ENCODE results near the gene AKAP13. TPM values are rescaled to one million over a fixed set of nuclear protein-coding genes. Genes with fewer than 3 reads are reported as not detected.

The AKAP13 gene
- polyA plus RNA-seq, 2 of the 4 experiments (the other 2 are of a cell fraction) = 20.4 to 28.8 TPM

- TF ChIP-seq, protein P1, sequence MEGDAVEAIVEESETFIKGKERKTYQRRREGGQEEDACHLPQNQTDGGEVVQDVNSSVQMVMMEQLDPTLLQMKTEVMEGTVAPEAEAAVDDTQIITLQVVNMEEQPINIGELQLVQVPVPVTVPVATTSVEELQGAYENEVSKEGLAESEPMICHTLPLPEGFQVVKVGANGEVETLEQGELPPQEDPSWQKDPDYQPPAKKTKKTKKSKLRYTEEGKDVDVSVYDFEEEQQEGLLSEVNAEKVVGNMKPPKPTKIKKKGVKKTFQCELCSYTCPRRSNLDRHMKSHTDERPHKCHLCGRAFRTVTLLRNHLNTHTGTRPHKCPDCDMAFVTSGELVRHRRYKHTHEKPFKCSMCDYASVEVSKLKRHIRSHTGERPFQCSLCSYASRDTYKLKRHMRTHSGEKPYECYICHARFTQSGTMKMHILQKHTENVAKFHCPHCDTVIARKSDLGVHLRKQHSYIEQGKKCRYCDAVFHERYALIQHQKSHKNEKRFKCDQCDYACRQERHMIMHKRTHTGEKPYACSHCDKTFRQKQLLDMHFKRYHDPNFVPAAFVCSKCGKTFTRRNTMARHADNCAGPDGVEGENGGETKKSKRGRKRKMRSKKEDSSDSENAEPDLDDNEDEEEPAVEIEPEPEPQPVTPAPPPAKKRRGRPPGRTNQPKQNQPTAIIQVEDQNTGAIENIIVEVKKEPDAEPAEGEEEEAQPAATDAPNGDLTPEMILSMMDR (IDR thresholded peaks at IDR 0.05) = no peak
- TF ChIP-seq ZFP36 (IDR thresholded peaks at IDR 0.05; ENCODE audit: borderline replicate concordance, partially characterized antibody) = no peak
- TF ChIP-seq CBX8 (IDR thresholded peaks at IDR 0.05) = no peak
- no peak for TF ChIP-seq POLR2AphosphoS2 (conservative IDR thresholded peaks at IDR 0.05; ENCODE audit: low read length)
- no peak for TF ChIP-seq ZNF302 (CRISPR knock-in tag; IDR thresholded peaks at IDR 0.05)
- no peak for TF ChIP-seq E2F6 (IDR thresholded peaks at IDR 0.05; ENCODE audit: borderline replicate concordance, low read depth)
- no peak for TF ChIP-seq TFCP2L1 (CRISPR knock-in tag; IDR thresholded peaks at IDR 0.05)
- TF ChIP-seq PHF8 (IDR thresholded peaks at IDR 0.05; ENCODE audit: borderline replicate concordance, low read depth) = no peak
- ATAC-seq (no peak), DNase-seq (ENCODE audit: low read depth in 1 of 2, low spot score in 1 of 2) (no peak), FAIRE-seq (no peak)
- Histone ChIP-seq H3K4me1 (peaks cover 19% of the 10 kb centered on the region), H3K9me3 (no peaks in the 10 kb centered on the region), H3K27ac (no peak overlapping the region), H3K4me3 (no peak overlapping the region), H3K4me2 (no peak overlapping the region)
- WGBS (ENCODE audit: missing lambda C conversion rate) = 96% methylated on average over 7 of the region's 7 CpGs
- ChIA-PET CTCF (interaction anchor here (1.0 to 2.3 kb wide), 6 partner anchors 9 to 54 kb away, joined by 3 to 6 read pairs (median 4); no protein-coding TSS in a partner anchor), POLR2A (no interaction called here)
Observed at GRCh38 chr15:85559530-85559929, 179.1 kb downstream of the AKAP13 start.

DNA sequence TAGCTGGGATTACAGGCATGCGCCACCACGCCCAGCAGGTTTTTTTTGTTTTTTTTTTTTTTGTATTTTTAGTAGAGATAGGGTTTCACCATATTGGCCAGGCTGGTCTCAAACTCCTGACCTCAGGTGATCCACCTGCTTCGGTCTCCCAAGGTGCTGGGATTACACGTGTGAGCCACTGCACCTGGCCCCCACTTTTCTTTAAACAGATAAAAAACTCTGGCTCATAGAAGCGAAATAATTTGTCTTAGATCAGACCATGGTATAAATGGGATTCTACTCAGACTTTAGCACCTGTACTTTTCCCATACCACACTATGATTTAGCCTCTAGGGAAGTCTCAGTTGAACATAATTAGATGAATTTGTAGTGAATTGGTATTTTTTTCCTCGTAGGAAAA, 182.4 kb downstream of the AKAP13 start:
- POLR2A ChIA-PET = no interaction called here
- FAIRE-seq (no peak), ATAC-seq (no peak; a peak in 1 of 6 replicates), DNase-seq (ENCODE audit: low read depth in 1 of 2, low spot score in 1 of 2) (no peak)
- CTCF ChIA-PET = no interaction called here
- TF ChIP-seq, protein P2, sequence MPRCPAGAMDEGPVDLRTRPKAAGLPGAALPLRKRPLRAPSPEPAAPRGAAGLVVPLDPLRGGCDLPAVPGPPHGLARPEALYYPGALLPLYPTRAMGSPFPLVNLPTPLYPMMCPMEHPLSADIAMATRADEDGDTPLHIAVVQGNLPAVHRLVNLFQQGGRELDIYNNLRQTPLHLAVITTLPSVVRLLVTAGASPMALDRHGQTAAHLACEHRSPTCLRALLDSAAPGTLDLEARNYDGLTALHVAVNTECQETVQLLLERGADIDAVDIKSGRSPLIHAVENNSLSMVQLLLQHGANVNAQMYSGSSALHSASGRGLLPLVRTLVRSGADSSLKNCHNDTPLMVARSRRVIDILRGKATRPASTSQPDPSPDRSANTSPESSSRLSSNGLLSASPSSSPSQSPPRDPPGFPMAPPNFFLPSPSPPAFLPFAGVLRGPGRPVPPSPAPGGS (IDR thresholded peaks at IDR 0.05) = no peak
- TF ChIP-seq NPAS2 (CRISPR knock-in tag; IDR thresholded peaks at IDR 0.05; ENCODE audit: borderline replicate concordance) (no peak), PHF8 (IDR thresholded peaks at IDR 0.05; ENCODE audit: borderline replicate concordance, low read depth) (no peak), EP300 (IDR thresholded peaks at IDR 0.05) (no peak), HOXA7 (CRISPR knock-in tag; IDR thresholded peaks at IDR 0.05) (no peak), ZNF302 (CRISPR knock-in tag; IDR thresholded peaks at IDR 0.05) (no peak), TP53 (CRISPR knock-in tag; IDR thresholded peaks at IDR 0.05) (no peak), TFCP2L1 (CRISPR knock-in tag; IDR thresholded peaks at IDR 0.05) (no peak), RARB (CRISPR knock-in tag; IDR thresholded peaks at IDR 0.05) (no peak)
- H3K4me3 ChIP-seq = no peak overlapping the region
- peaks cover 29% of the 10 kb centered on the region for H3K4me1 ChIP-seq
- no peaks in the 10 kb centered on the region for H3K9me3 ChIP-seq
- 88% methylated on average over 6 of the region's 6 CpGs for WGBS (ENCODE audit: missing lambda C conversion rate)
- H3K4me2 ChIP-seq = peak overlapping the region; percentile 73
- H3K27ac ChIP-seq = peak overlapping the region; percentile 70; a peak in 5 of 6 replicates

- peak in 1 of 2 experiments; percentile 65 for DNase-seq (ENCODE audit: low read depth in 1 of 2, low spot score in 1 of 2)
- peak; percentile 68 to 89; a peak in 5 of 6 replicates for ATAC-seq
- Histone ChIP-seq H3K27ac (peak overlapping the region; percentile 70; a peak in 5 of 6 replicates), H3K4me1 (peaks cover 29% of the 10 kb centered on the region), H3K4me3 (no peak overlapping the region), H3K4me2 (peak overlapping the region; percentile 73), H3K9me3 (no peaks in the 10 kb centered on the region)
- TF ChIP-seq ELK1 (IDR thresholded peaks at IDR 0.05; ENCODE audit: low read depth, low read length) = no peak
- TF ChIP-seq, protein P3, sequence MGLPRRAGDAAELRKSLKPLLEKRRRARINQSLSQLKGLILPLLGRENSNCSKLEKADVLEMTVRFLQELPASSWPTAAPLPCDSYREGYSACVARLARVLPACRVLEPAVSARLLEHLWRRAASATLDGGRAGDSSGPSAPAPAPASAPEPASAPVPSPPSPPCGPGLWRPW (IDR thresholded peaks at IDR 0.05) = no peak
- TF ChIP-seq JUN (IDR thresholded peaks at IDR 0.05) = 0 out of 5 replicates have a peak, but pooled peaks of 1 of the 2 experiments have one; percentile 21
- TF ChIP-seq, protein P4, sequence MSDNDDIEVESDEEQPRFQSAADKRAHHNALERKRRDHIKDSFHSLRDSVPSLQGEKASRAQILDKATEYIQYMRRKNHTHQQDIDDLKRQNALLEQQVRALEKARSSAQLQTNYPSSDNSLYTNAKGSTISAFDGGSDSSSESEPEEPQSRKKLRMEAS (IDR thresholded peaks at IDR 0.05) = no peak
- TF ChIP-seq KDM5A (IDR thresholded peaks at IDR 0.05) = no peak
- TF ChIP-seq SMC3 (IDR thresholded peaks at IDR 0.05) = 0 out of 3 replicates have a peak, but pooled peaks have one; percentile 4
- no peak for TF ChIP-seq FOSL2 (IDR thresholded peaks at IDR 0.05)
- TF ChIP-seq FOSL2 (CRISPR knock-in tag; IDR thresholded peaks at IDR 0.05) = peak; percentile 35
- TF ChIP-seq CEBPB (IDR thresholded peaks at IDR 0.05) = peak in 1 of 2 experiments; percentile 38; a peak in 1 of 4 replicates
- ChIA-PET CTCF (no interaction called here), POLR2A (no interaction called here)
- no peak for FAIRE-seq
- 12% methylated on average over 3 of the region's 3 CpGs for WGBS (ENCODE audit: missing lambda C conversion rate)
Observed at GRCh38 chr15:85563328-85563727, 182.9 kb downstream of the AKAP13 start.
